NCI-H1436 treated with DMSO at 0.1 percent for 48 hours (cell line): ENCODE data around the gene SEZ6.

Experiments used
- DNase-seq: peaks from one replicate; lab custom pipeline; 2025; lab: John Stamatoyannopoulos, UW

SEZ6 gene, protein sequence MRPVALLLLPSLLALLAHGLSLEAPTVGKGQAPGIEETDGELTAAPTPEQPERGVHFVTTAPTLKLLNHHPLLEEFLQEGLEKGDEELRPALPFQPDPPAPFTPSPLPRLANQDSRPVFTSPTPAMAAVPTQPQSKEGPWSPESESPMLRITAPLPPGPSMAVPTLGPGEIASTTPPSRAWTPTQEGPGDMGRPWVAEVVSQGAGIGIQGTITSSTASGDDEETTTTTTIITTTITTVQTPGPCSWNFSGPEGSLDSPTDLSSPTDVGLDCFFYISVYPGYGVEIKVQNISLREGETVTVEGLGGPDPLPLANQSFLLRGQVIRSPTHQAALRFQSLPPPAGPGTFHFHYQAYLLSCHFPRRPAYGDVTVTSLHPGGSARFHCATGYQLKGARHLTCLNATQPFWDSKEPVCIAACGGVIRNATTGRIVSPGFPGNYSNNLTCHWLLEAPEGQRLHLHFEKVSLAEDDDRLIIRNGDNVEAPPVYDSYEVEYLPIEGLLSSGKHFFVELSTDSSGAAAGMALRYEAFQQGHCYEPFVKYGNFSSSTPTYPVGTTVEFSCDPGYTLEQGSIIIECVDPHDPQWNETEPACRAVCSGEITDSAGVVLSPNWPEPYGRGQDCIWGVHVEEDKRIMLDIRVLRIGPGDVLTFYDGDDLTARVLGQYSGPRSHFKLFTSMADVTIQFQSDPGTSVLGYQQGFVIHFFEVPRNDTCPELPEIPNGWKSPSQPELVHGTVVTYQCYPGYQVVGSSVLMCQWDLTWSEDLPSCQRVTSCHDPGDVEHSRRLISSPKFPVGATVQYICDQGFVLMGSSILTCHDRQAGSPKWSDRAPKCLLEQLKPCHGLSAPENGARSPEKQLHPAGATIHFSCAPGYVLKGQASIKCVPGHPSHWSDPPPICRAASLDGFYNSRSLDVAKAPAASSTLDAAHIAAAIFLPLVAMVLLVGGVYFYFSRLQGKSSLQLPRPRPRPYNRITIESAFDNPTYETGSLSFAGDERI

DNA sequence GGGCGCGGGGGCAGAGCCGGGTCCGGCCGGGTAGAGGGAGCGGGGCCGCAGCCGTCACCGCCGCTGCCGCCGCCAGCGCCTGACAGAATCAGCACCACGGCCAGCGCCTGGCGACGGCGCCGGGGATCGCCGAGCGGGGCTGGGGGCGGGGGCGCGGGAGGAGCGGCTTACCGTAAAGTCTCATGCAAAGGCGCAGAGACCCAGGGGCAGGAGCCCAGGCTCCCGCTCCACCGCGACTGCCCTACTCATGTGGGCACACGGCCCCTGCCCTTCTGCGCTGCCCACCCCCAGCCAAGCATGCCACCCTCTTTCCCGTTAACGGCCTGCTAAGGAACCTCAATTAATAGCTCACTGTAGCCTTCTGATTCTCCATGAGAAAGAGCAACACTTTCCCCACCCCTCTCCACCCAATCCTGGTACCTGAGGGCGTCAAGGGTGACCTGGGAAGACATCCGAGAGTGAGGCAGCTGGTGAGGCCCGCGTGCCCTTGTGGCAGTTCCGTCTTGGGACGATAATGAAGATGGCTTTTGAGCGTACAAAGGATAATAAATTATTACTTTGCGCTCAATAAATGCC is at the start of gene SEZ6:
Gene SEZ6, minus strand, starts transcription at position 98 of the 576 bp plus-strand sequence. CDS start 164 bp downstream, outside the sequence.
- DNase-seq = no peak

DNA sequence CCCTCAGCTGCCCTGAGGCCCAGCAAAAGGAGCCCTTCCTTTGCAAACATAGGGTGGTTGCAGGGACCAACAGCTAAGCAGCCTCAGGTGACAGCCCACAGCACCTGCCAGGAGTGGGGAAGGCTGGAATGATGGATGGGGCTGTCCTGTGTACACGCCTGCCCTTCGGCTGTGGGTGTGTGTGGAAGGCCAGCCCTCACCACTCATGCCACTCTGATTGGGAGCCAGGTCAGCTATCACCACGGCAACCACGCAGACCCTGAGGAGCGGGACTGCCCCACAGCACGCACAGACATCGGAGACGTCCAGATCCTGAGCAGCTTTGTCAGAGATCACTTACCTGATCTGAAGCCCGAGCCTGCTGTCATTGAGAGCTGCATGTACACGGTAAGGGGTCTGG is 49.0 kb upstream of the SEZ6 start:
- no peak for DNase-seq

DNA sequence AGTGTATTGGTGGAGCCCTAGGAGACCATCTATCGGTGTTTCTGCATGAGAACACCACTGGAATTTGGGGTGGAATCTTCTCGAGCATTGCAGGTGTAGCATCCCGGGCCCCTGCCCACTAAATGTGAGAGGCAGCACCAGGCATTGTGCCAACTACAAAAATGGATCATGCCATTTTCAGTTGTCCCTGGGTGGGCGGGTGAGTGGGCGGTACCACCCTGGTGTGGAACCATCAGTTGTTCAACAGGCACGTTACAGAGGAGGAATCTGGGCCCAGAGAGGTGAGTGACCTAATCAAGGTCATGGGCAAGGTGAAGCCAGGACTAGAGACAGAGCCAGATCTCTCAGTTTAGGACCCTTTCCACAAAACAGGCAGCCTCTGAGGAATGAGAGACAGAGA is 45.9 kb upstream of the SEZ6 start:
- DNase-seq = no peak

DNA sequence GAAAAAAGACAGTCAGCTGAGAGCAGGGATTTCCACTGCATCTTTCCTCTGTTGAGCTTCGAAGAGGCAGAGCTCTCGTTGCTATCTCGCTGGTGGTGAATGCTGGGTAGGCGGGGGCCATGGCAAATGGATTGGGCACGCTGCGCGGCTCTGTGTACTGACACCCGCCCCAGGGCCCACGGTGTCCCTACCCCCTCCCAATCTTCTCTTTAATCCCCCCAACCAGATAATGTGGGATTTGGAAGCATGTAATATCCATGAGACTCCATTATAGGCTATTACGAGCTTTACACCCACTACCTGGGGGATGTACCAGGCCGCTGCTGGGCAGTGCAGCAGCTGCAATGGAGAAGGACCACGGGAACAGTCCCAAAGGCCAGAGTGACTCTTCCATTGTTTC is 45.4 kb upstream of the SEZ6 start:
- DNase-seq = no peak

DNA sequence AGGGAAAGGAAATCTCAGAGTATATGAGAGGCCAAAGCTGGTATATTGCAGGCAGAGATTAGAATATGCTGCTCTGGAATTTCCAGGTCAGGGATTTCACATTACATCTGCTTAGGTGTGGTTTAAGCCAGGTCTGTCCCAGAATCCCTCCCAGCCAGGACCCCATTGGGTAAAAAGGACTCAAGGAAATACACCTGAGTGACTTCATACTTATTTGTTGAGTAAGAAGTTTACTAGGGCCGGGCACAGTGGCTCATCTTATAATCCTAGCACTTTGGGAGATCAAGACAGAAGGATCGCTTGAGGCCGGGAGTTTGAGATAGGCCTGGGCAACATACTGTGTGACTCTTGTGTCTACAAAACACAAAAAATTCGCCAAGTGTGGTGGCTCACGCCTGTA is 44.3 kb upstream of the SEZ6 start:
- no peak for DNase-seq

DNA sequence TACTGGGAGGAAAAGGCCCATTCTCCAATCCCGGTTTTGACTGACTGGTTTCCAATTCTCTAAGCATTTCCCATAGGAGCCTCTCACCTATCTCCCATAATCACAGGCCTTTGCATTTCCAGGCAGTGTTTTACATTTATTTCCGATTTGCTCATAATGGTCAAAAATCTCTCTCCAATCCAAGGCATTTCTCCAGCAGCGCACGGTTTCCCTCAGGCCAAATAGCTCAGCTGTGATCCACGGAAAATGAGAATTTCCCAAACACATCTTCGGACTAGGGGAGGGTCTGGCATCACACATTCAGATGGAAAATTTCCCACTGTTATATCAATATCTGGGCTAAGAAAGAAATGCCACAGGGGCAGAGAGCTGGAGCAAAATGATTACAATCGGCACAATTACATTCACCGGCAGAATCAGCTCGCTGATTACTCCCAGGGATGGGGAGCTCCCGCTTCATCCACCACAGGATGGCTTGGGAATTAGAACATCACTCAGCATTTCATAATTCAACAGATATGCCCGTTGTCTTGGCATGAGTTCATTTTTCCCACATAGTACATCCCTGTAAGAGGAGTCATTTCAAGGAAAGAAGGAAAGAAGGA is 43.8 kb upstream of the SEZ6 start:
- no peak for DNase-seq

DNA sequence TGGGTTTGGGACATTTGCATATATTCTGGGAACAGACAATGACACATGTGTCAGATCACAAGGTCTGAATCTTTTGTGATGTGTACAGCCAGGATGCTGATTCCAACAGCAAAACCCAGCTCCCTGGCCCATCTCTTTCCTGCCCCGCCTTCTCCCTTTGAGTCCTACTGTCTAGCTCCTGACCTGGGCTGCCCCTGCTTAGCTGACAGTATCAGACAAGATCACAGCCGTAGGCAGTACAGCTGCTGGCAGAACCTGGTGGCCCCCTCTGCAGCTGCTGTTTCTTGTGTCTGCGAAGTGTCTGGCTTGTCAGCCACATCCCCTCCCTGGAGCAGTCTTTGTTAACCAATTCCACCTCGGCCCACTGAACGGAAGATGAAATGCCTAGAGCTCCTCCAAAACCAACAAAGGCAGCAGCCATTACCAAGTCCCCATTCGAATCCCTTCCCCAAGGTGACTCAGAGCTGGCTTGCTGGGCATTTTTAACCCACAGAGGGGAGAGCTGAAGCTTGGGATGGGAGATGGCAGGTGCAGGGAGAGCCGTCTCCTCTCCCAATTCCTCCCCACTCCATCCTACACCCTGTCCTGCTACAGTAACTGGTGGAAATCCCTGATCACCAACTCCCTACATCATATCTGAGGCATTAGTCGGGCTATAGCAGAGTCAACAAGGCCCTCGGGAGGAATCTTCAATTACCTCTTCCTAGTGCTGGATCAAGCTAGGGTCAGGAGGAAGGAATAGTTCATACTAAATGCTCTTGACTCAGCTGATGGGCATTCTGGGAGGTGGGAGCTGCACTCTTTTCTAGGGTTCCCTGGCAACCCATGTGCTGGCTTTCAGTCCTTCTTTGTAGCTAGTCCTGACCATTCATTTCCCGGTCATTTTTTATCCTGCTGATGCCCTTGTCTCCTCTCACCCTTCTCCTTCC is 42.9 kb upstream of the SEZ6 start:
- no peak for DNase-seq

DNA sequence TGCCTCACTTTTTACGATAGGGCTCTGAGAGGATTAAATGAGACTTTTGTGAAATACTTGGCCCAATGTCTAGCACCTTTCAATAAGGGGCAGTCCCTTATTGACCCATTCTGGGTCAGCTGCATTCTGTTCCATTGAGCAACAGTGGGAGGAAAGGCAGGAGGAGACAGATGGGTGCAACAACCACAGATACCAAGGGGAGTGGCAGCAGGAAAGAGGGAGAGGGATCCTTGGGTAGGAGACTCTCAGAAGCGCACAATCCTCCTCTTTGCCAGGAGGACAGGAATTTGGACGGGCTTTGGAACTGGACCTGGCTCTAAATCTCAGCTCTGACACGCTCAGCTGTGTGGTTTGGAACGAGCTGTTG is 40.6 kb upstream of the SEZ6 start:
- no peak for DNase-seq

DNA sequence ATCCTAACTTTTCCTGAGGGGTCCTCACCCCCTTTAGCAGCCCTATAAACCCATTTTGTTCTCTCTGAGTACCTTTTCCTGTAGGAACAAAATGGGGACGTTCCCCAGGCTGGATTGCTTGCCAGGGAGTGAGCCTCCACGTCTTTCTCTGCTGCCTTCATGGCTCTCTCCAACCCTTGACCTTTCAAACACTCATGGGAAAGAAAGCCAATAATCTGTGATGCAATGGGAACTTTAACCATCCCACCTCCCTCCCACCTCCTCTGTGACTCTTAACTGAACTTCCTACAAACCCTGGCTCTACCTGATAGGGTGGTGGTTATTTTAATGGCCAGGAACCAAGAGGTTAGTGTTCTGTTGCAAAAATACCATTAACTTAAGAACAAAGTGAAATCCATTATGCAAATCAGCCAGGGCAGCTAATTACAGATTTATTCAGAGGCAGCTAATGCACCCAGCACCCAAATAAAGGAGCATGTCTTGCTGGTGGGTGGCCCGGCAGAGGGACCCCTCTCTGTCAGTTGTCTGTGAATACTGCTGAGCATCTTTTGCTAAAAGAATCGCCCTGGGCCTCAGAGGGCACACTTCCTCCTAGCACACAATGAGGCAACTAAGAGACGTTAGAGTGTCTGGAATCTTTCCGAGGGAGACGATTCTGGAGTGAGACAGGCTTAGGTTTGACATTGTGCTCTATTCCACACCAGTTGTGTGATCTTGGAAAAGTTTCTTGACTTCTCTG is 40.1 kb upstream of the SEZ6 start:
- DNase-seq = no peak

DNA sequence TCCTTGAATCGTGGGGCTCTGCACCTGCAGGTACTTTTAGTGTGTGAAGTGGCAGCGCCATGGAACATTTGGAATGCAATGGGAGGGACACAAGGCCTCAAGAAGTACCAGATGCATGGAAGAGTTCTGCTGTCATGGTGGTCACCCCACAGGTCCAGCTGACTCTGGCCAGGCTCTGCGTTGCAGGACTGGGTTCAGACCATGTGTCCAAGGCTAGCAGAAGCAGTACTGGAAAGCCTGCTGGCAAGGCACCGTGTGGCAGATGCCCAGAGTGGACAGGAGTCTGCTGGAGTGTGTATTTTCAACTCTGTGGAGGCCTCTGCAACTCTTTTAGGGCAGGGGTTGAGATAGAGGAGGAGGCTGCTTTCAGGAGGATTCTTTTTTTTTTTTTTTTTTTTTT is 39.2 kb upstream of the SEZ6 start:
- no peak for DNase-seq

DNA sequence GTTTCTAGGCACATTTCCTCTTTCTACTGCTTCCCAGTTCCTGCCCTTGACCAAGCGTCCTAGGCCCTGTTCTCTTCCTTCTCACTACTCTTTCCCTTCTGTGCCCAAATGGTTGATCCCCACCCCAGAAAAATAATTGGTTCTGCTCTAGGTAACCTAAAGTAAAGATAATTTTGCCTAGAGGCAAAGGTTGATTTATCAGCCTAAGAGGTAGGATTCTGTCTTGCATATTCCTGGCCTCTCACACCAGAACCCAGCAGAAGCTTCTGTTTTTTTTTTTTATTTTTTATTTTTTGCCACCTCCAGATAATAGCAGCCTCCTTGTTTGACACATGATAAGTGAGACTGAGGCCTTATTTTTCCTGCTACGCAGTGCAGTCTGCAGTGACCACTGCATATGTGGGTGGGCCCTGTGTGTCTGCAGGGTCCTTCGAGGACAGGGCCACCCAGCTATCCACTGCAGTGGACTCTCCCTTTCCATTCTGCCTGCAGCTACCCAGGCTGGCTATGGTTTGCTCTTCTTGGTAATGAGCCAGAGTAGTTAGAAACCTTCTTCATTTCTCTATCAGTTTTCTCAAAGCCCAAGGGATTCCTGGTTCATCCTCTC is 37.8 kb upstream of the SEZ6 start:
- no peak for DNase-seq

DNA sequence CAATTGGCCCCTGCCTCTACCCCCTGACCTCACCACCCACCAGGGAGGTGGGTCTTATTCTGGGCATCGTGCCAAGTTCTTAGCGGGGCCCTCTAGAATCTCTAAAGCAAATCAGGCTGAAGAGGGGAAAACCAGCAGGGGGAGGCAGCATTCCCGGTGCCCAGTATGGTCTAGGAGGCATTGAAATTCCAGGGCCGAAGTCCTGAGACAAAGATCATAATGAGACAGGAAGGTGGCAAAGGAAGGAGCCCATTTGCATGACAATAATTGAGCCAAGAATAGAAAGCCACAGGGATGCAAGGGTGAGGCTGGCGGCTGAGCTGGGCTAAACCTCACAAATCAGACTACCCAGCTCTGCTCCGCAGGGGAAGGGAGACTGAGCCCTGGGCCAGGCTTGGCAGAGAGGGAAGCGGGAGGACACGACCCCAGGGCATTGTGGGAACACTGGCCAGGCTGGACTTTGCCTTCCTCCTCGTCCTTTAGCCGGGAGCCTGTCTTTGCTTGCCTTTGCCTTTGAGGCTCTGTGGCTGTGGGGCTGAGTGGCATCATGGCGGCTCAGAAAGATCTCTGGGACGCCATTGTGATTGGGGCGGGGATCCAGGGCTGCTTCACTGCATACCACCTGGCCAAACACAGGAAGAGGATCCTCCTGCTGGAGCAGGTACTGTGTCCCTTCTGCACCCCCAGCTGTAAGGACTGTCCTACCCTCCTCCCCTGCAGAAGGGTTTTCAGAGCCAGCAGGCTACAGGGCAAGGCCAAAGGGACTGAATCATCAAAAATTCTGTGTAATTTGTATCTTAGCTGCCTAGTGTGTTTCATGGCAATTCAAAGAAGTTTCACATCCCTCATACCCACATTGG is 37.1 kb upstream of the SEZ6 start, which contains the start of gene PIPOX:
Gene PIPOX, plus strand, starts transcription at position 463 of the 860 bp plus-strand sequence. Its CDS starts 85 bp downstream, at position 548.
- DNase-seq = peak; percentile 84

DNA sequence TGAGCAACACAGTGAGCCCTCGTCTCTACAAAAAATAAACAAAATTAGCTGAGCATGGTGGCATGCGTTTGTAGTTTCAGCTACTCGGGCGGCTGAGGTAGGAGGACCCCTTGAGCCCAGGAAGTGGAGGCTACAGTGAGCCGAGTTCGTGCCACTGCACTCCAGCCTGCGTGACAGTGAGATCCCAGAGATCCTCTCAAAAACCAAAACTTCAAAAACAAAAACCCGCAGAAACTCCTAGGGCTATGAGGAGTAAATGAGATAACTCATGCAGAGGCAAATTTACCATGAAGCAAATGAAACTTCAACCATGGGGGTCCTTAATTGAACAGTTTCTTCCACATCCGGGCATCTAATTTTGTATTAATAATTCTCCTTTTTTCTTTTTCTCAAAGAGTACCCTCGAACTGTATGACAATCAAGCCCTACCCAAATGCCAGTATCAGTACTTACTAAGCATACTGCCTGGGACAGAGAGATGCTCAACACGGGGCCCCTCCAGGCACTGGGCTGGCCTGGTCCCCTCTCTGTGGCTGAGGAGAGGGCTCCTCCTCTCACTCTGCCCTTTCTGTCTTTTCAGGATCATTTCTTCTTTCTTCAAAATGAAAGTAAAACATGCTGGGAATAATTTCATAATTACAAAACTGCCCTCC is 36.3 kb upstream of the SEZ6 start:
- no peak for DNase-seq

DNA sequence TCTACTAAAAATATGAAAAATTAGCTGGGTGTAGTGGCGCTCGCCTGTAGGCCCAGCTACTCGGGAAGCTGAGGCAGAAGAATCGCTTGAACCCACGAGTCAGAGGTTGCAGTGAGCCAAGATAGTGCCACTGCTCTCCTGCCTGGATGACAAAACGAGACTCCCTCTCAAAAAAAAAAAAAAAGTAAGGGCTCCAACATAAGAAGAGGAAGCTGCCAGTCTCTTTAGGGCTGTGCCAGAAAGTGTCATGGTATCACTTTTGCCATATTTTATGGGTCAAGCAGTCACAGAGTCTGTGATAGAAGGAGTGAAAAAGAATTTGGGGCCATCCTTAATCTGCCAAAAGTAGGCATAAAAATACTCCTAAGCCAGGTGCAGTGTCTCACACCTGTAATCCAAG is 35.7 kb upstream of the SEZ6 start:
- DNase-seq = no peak

DNA sequence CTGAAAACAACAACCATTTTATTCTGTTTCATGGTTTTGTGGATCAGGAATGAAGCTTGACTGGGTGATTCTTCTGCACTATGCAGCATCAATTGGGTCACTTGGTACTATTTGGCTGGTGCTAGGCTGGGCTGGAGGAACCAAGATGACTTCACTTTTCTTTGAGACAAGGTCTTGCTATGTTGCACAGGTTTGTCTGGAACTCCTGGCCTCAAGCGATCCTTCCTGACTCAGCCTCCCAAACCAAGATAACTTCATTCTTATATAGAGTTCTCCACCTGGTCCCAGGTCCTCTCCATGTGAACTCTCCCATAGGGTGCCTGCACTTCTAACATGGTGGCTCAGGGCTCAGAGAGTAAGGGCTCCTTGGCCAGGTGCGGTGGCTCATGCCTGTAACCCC is 35.3 kb upstream of the SEZ6 start:
- no peak for DNase-seq

DNA sequence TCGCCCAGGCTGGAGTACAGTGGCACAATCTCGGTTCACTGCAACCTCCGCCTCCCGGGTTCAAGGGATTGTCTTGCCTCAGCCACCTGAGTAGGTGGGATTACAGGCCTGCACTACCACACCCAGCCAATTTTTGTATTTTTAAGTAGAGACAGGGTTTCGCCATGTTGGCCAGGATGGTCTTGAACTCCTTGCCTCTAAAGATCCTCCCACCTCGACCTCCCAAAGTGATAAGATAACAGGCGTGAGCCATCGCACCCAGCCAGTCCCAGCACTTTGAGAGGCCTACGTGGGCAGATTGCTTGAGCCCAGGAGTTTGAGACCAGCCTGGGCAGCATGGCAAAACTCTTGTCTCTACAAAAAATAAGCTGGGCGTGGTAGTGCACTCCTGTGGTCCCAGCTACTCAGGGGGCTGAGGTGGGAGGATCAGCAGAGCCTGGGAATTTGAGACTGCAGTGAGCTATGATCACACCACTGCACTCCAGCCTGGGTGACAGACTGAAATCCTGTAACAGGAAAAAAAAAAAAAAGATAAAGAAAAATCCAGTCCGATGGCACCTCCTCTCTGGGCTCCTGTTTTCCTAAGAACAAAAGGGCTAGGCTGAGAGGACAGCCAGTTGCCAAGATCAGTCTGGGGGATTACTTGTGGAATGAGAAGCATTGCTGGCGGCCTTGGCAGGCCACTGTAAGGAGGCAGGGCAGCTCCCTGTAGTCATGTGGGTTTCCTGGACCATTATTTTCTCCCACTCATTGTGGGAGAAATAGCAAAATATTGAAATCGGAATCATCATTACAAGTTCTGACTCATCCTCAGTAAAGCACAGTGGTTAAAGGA is 34.1 kb upstream of the SEZ6 start:
- DNase-seq = no peak

DNA sequence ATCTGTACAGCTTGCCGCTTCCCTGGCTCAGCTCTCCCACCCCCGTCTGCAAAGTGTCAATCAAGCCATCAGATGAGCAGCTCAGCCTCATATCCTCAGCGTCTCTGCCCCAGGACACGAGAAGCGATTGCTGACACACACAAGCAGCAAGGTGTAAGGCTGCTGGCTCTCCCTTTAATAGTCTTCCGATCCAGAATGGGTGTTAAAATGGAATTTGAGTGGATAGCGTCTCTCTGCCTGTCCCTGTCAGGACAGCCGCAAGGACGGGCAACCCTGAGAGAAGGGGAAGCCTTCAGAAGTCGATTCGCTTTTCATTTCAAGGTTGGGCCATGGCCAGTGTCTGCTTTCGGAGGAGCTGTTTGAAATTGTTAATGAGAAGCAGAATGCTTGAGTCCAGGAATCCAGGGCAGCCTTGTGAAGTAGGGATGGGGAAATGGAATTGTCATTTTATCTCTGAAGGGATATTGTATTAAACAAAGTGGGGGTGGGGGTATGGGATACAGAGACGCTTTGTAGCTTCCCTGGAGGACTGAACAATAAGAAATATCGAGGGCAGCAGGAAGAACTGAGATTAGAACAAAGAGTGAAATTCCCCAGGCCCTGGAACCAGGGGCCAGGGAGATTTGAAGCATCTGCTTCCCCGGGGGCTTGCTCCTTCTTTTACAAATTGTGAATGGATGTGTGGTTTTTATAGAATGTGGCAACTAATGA is 32.4 kb upstream of the SEZ6 start:
- DNase-seq = no peak
